HG03521 (cell line): ENCODE data around the gene MRGPRX4.
"Not testable (repeated sequence)": the region's sequence is repeated elsewhere in the genome, so short reads cannot be mapped to it uniquely, and the experiment has no call there.

Experiments used
- ATAC-seq: cut with Tn5 transposase; IDR thresholded peaks from one replicate; pipeline ENCODE4 v1.9.1; 2021; ENCODE audit warnings: mild to moderate bottlenecking, moderate library complexity; ENCODE audit not compliant: unreplicated experiment

The MRGPRX4 gene

DNA sequence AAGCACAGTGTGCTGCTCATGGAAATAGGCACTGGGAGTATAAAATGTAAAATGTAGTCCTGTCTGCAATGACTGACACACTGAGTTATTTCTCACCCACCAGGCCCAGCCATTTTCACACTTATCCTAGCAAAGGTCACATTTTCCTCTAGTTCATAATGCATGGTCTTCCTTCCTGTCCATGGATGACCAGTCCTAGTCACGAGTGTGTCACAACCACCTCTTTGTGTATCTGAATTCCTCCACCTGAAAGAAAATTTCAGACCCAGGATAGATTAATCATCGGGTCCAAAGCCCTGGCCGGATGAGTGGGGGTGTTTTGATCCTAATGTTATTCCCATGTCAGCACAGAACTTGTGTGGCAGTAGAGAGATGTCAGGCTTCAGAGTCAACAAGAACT, at the start of gene MRGPRX4:
Gene MRGPRX4, plus strand, starts transcription at position 172 of the 400 bp plus-strand sequence. CDS start 420 bp downstream, outside the sequence.
- ATAC-seq = no peak

DNA sequence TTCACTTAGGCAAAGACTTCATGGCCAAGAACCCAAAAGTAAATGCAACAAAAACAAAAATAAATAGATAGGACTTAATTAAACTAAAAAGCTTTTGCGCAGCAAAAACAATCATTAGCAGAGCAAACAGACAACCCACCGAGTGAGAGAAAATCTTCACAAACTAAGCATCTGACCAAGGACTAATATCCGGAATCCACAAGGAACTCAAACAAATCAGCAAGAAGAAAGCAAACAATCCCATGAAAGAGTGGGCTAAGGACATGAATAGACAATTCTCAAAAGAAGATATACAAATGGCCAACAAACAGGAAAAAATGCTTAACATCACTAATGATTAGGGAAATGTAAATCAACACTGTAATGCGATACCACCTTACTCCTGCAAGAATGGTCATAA, 41.5 kb upstream of the MRGPRX4 start:
- ATAC-seq = not testable (repeated sequence)

DNA sequence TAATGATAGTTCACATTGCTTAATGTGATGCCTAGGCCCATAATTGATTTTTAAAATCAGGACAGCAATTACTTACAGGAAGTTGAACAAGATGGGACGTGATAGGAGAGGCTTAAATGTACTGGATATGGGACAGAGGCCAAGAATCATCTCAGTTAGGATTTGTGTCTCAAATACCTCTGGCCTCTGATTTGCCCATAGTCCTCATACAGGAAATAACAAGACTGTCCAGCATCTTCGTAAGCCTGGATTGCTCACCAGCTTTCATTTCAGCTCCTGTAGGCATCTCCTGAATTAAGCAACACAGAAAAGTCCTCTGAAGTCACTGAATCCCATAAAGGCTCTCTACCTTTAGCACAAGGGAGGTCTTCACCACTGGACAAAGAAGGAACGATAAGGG, 40.3 kb upstream of the MRGPRX4 start, which contains the start of gene MRGPRX3:
Gene MRGPRX3, plus strand, starts transcription at position 231 of the 400 bp plus-strand sequence. CDS start 4,632 bp downstream, outside the sequence.
- no peak for ATAC-seq

DNA sequence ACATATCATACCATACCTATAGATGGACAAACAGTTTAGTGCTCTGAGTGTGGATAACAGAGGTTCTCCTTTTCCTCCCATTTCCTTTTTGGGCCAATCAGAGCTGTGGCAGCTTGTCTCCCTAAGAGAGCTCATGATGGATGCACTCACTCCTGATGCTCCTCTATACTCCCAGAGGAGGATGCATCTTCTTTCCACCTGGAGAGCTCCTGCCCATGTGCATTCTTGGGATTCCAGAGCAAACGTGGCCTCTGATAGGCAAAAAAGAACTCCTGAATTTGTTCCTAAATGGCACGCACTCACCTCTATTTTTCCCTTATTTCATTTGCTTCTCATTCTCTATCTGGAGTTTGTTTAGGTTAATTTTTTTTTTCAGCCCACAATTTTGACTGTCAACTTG, 37.3 kb upstream of the MRGPRX4 start:
- no peak for ATAC-seq

DNA sequence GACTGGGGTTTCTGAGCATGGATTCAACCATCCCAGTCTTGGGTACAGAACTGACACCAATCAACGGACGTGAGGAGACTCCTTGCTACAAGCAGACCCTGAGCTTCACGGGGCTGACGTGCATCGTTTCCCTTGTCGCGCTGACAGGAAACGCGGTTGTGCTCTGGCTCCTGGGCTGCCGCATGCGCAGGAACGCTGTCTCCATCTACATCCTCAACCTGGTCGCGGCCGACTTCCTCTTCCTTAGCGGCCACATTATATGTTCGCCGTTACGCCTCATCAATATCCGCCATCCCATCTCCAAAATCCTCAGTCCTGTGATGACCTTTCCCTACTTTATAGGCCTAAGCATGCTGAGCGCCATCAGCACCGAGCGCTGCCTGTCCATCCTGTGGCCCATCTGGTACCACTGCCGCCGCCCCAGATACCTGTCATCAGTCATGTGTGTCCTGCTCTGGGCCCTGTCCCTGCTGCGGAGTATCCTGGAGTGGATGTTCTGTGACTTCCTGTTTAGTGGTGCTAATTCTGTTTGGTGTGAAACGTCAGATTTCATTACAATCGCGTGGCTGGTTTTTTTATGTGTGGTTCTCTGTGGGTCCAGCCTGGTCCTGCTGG, 35.3 kb upstream of the MRGPRX4 start:
- ATAC-seq = no peak

DNA sequence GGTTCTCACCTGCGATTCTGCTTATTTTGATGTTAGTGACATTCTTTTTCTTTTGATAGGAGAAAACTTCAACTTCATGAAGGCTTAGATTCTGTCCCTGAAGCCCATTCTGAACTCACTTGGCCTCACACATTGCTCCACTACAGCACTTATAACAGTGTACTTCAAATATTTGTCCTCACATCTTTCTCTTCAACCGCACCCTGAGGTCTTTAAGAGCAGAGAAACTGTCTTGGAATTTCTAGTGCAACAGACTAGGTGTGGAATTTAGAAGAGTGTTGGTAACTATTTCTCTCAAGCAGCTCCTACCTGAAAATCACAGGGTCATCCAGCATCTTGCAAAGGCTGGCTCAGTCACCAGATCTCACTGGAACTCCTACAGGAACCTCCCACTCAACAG, 32.5 kb upstream of the MRGPRX4 start:
- ATAC-seq = no peak

DNA sequence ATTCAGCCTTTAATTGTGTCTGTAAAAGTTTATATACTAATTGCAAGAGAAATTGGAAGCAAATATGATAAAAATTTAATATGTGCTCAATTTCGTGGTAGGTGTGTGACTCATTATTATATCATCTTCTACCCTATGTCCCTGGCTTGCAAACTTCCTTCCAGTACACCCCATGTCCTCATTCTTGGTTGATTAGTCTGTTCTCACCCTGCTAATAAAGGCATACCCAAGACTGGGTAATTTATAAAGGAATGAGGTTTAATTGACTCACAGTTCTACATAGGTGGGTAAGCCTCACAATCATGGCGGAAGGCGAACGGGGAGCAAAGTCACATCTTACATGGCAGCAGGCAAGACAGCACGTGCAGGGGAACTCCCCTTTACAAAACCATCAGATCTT, 28.4 kb upstream of the MRGPRX4 start:
- no peak for ATAC-seq

DNA sequence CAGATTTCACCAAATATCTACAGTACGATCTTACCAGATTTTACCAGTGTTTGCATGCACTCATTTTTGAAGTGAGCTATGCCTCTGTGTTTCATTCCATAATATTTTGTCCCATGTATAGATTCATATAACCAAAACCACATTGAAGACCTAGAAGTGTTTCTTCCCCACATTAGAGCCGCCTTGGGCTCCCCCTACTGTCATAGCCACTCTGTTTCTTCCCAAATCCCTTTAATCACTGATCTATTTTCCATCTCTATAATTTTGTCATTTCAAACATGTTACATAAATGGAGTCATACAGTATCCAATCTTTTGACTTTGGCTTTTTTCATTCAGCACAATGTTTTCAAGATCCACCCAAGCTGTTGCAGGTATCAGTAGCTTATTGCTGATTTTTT, 27.6 kb upstream of the MRGPRX4 start:
- no peak for ATAC-seq

DNA sequence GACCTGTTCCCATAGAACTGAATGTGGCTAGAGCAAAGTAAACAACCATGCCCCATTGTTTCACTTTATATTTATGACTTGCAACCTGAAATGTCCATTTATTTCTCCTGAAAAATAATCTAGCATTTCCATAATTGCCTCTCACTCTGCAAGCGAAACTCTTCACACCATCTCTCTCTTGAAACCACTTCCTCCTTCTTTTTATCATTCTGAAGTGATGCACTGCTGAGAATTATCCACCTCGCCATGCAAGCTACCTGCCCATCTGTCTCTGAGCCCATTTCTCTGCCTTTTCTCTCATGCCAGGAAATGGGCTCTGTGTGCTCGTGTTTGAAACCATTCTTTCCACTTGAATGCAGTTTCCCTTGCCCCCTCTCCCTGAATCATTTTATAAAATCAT, 26.8 kb upstream of the MRGPRX4 start:
- ATAC-seq = no peak

DNA sequence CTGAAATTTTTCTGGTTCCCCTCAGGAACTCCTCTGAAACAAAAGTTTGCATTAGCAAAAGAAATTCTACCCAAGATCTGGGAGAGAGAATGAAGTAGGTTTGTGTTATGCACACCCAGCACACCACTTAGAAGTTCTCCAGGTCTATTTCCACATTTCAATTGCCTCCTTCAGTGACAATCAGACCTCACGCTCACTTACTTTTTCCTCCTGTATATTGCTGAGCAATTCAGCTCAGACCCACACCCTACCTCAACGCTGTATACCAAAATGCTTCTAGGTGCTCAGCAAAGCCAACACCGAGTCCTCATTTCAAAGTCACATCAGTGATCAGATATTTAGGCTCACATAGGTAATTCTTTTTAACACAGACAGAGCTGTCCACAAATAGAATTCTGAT, 21.1 kb upstream of the MRGPRX4 start:
- ATAC-seq = no peak

DNA sequence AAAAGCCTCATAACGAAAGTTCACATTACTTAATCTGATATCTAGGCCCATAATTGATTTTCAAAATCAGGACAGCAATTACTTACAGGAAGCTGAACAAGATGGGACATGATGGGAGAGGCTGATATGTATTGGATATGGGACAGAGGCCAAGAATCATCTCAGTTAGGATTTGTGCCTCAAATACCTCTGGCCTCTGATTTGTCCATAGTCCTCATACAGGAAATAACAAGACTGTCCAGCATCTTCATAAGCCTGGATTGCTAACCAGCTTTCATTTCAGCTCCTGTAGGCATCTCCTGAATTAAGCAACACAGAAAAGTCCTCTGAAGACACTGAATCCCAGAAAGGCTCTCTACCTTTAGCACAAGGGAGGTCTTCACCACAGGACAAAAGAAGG, 4.3 kb upstream of the MRGPRX4 start:
- no peak for ATAC-seq

DNA sequence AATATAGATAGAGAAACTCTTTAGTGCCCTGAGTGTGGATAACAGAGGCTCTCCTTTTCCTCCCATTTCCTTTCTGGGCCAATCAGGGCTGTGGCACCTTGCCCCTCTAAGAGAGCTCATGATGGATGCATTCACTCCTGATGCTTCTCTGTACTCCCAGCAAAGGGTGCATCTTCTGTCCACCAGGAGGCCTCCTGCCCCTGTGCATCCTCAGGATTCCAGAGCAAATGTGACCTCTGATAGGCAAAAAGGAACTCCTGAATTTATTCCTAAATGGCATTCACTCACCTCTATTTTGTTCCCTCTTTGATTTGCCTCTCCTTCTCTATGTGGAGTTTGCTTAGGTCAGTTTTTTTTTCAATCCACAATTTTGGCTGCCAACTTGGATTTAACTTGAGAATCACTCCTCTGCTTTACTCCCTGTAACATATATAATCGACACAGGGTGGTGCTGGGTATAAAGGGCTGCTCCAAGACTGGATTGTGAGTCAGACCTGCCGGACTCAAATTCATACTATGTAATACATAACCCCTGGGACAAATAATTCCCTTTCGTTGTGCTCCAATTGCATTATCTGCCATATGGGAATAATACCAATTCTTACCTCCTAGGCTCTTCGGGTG, 1.1 kb upstream of the MRGPRX4 start:
- no peak for ATAC-seq

DNA sequence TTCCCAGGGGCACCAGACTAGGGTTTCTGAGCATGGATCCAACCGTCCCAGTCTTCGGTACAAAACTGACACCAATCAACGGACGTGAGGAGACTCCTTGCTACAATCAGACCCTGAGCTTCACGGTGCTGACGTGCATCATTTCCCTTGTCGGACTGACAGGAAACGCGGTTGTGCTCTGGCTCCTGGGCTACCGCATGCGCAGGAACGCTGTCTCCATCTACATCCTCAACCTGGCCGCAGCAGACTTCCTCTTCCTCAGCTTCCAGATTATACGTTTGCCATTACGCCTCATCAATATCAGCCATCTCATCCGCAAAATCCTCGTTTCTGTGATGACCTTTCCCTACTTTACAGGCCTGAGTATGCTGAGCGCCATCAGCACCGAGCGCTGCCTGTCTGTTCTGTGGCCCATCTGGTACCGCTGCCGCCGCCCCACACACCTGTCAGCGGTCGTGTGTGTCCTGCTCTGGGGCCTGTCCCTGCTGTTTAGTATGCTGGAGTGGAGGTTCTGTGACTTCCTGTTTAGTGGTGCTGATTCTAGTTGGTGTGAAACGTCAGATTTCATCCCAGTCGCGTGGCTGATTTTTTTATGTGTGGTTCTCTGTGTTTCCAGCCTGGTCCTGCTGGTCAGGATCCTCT, 709 bp downstream of the MRGPRX4 start:
- no peak for ATAC-seq

DNA sequence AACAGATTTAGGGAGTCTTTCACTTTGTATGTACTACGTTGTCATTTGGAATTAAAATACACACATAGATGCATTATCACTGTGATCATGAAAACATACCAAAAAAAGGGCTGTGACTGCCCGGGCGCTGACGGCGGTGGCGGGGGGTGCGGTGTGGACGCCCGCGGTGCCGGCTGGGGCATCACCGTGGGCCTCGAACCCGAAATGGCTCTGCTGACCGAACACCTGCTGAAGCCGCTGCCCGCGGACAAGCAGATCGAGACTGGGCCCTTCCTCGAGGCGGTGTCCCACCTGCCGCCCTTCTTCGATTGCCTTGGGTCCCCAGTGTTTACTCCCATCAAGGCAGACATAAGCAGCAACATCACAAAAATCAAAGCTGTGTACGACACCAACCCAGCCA, 16.2 kb downstream of the MRGPRX4 start:
- ATAC-seq = no peak

DNA sequence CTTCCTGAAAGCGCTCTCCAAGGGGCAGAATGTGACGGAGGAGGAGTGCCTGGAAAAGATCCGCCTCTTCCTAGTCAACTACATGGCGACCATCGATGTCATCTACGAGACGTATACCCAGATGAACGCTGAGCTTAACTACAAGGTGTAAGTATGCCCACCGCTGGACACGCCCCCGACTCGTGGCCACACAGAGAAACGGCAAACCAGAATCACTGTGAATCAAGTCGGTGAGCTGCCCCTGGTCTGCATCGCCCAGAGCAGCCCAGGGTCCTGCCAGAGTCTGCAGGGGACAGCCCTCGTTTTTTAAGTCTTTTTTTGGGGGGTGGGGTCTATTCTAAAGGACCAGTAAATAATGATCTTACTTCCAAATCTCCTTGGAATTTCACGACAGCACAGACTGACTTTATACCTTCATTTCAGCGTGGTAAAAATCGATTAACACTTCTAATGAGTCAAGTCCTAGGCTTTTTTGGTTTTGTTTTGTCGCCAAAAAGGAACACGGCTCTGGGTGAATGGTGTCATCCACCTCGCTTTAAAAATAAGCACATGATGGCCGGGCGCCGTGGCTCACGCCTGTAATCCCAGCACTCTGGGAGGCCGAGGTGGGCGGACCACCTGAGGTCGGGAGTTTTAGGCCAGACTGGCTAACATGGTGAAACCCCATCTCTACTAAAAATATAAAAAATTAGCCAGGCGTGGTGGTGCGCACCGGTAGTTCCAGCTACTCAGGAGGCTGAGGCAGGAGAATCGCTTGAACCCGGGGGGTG, 17.0 kb downstream of the MRGPRX4 start:
- ATAC-seq = not testable (repeated sequence)

DNA sequence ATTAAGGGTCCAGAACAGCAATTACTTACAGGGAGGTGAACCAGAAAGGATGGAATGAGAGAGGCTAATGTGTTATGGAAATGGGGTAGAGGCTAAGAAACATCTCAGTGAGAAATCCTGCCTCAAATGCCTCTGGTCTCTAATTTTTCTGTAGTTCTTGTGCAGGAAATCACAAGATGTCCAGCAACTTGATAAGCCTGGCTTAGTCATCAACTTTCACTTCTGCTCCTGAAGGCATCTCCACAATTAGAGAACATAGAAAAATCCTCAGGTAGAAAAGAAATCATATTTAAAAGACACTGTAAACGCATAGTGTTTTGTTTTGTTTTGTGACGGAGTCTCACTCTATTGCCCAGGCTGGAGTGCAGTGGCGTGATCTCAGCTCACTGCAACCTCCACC, 18.7 kb downstream of the MRGPRX4 start:
- ATAC-seq = no peak

DNA sequence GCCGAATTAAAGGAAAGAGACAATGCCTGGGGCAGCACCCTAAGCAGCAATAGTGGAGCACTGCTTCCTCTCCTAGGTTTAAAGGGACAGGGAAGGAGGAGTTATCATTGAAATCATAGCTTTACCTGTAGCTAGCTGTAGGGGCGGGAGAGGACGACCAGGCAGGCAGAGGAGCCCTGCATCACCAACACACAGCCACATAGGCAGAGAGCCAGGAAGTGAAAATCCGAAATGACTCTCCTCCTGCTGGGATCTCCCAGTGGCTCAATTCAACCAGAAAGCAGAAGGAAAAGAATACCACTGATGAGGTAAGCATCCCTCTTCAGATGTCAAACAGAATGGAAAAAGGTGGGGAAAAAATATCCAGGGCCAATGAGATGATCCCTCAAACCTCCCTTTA, 20.4 kb downstream of the MRGPRX4 start:
- no peak for ATAC-seq

DNA sequence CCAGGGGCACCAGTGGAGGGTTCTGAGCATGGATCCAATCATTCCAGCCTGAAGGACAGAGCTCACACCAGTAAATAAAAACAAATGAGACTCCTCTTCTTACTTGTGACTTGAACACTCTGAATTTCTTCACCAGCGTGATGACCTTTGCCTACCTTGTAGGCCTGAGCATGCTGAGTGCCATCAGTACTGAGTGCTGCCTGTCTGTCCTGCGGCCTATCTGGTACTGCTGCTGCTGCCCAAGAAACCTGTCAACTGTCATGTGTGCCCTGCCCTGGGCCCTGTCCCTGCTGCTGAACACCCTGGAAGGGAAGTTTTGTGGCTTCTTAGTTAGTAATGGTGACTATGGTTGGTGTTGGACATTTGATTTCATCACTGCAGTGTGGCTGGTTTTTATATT, 23.9 kb downstream of the MRGPRX4 start:
- no peak for ATAC-seq

DNA sequence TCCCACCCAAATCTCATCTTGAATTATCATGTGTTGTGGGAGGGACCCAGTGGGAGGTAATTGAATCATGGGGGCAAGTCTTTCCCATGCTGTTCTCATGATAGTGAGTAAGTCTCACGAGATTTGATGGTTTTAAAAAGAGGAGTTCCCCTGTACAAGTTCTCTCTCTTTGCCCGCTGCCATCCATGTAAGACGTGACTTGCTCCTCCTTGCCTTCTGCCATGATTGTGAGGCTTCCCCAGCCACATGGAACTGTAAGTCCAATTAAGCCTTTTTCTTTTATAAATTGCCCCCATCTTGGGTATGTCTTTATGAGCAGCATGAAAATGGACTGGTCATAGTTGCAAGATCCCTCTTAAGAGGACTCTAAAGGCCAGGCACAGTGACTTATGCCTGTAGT, 25.1 kb downstream of the MRGPRX4 start:
- ATAC-seq = not testable (repeated sequence)

DNA sequence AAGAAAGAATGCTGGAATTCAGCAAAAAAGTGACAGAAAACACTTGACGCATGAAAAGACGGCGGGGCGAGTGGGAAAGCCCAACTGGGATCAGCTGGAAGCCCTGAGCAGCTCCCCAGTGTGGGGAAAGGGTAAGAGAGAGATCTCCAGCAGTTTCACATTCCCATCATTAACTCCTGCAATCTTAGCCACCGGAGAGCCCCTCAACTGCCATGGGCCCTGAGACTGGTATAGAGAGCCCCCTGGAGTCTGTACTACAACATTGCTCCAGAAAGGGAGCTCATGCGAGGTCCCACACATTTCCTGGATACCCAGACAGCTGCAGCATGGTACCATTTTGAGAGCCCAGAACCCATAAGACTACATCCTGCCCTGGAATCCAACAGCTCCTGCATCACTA, 31.1 kb downstream of the MRGPRX4 start:
- no peak for ATAC-seq

DNA sequence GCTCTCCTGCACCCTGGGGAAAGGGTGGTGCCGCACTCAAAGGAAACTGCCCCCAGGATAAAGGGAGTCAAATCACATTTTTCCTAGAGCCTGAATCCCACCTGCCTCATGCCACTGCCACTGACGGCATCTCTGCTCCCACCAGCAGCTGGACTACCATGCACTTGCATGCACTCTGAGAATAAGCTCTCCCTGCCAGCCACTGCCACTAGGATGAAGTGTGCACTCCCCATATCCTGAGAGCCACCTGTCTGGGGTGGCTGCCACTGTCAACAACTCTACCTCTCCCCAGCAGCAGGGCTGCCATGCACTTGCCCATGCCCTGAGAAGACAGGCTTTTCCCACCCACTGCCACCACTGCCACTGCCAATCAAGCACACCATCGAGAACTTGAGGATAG, 31.6 kb downstream of the MRGPRX4 start:
- ATAC-seq = no peak

DNA sequence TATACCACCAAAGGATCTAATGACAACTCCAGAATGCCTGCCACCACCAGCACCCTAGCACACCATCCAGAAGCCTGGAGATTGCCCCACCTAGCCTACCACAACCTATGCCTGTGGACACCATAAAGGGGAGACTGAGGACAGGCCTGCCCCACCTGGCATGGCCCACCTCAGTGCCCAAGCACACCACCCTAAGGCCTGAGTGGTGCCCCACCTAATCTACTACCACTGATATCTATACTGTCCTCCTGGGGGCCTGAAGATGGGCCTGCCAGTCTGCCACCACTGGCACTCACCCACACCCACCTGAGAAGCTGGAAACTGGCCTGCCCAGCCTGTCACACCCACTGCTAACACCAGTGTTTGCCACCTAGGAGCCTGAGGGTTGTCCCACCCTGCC, 32.1 kb downstream of the MRGPRX4 start:
- ATAC-seq = no peak
